Neuronal stem cell (in vitro differentiated cells): ENCODE measurements around the gene AGFG2.

Experiments used
- DNase-seq: peaks from one replicate; pipeline ENCODE4 v3.0.0-alpha.2; 2013; ENCODE audit warnings: low spot score
- H2AFZ ChIP-seq: one replicate; pipeline ENCODE4 v1.6.1; 2013; ENCODE audit warnings: mild to moderate bottlenecking, low read length, inconsistent platforms
- H2AK5ac ChIP-seq: 2 replicates; pipeline ENCODE4 v1.6.1; 2013; ENCODE audit warnings: low read depth, mild to moderate bottlenecking, inconsistent platforms, low read length, moderate library complexity, mixed read lengths
- H2BK120ac ChIP-seq: 2 replicates; pipeline ENCODE4 v1.6.1; 2013; ENCODE audit warnings: low read depth, mild to moderate bottlenecking, inconsistent platforms, low read length, moderate library complexity, mixed read lengths
- H2BK12ac ChIP-seq: one replicate; pipeline ENCODE4 v1.6.1; 2013; ENCODE audit warnings: low read length, inconsistent platforms
- H2BK15ac ChIP-seq: 2 replicates; pipeline ENCODE4 v1.6.1; 2013; ENCODE audit warnings: mild to moderate bottlenecking, low read length, inconsistent platforms, mixed read lengths
- H2BK5ac ChIP-seq: one replicate; pipeline ENCODE4 v1.6.1; 2013; ENCODE audit warnings: inconsistent platforms, mild to moderate bottlenecking, low read length, moderate library complexity
- H3K14ac ChIP-seq: one replicate; pipeline ENCODE4 v1.6.1; 2013; ENCODE audit warnings: low read length, inconsistent platforms
- H3K18ac ChIP-seq: 2 replicates; pipeline ENCODE4 v1.6.1; 2013; ENCODE audit warnings: low read length, inconsistent platforms
- H3K23ac ChIP-seq: 2 replicates; pipeline ENCODE4 v1.6.1; 2013; ENCODE audit warnings: low read depth, mild to moderate bottlenecking, mixed read lengths, low read length, inconsistent platforms; ENCODE audit not compliant: poor library complexity
- H3K27ac ChIP-seq: replicated peaks from 3 replicates; pipeline ENCODE4 v1.5.1; 2013; ENCODE audit warnings: low read length, inconsistent platforms
- H3K27me3 ChIP-seq, 3 experiments: 2 replicates each; pipeline ENCODE4 v1.6.1; 2013; ENCODE audit warnings: low read length in 3 of 3, mild to moderate bottlenecking in 2 of 3, inconsistent platforms in 1 of 3, low read depth in 1 of 3, mixed read lengths in 1 of 3, moderate library complexity in 1 of 3; ENCODE audit not compliant: control insufficient read depth in 3 of 3, insufficient read depth in 3 of 3
- H3K36me3 ChIP-seq, 2 donors: replicated peaks in 1 of 2; 2 replicates each; pipeline ENCODE4 v1.6.1; 2013; ENCODE audit warnings: low read length in 2 of 2; ENCODE audit not compliant: control insufficient read depth in 2 of 2, insufficient read depth in 2 of 2
- H3K4ac ChIP-seq: 2 replicates; pipeline ENCODE4 v1.6.1; 2013; ENCODE audit warnings: inconsistent platforms, mild to moderate bottlenecking, low read length, moderate library complexity
- H3K4me1 ChIP-seq, 2 donors: 1 replicate in 1 of 2; 2 replicates in 1 of 2; pipeline ENCODE4 v1.6.1; 2013; ENCODE audit warnings: low read length in 2 of 2, low read depth in 1 of 2; ENCODE audit not compliant: control insufficient read depth in 2 of 2, insufficient read depth in 1 of 2
- H3K4me2 ChIP-seq: one replicate; pipeline ENCODE4 v1.6.1; 2013; ENCODE audit warnings: mild to moderate bottlenecking, low read length, inconsistent platforms; ENCODE audit not compliant: insufficient read depth, poor library complexity, severe bottlenecking
- H3K4me3 ChIP-seq, 2 donors: 2 replicates each; pipeline ENCODE4 v1.5.1; 2013; ENCODE audit warnings: low read length in 2 of 2, mild to moderate bottlenecking in 2 of 2, inconsistent platforms in 1 of 2, moderate library complexity in 1 of 2
- H3K79me1 ChIP-seq: one replicate; pipeline ENCODE4 v1.6.1; 2013; ENCODE audit warnings: low read depth, mild to moderate bottlenecking, inconsistent platforms, low read length, moderate library complexity
- H3K9ac ChIP-seq: one replicate; pipeline ENCODE4 v1.6.1; 2013; ENCODE audit warnings: mild to moderate bottlenecking, low read depth, low read length, inconsistent platforms; ENCODE audit not compliant: poor library complexity
- H3K9me3 ChIP-seq, 2 donors: replicated peaks in 1 of 2; 2 replicates each; pipeline versions ENCODE3 to v1.6.1; 2013; ENCODE audit warnings: low read length in 2 of 2, mild to moderate bottlenecking in 2 of 2, inconsistent platforms in 1 of 2, low read depth in 1 of 2, mixed read lengths in 1 of 2, moderate library complexity in 1 of 2; ENCODE audit not compliant: control insufficient read depth in 2 of 2, insufficient read depth in 1 of 2
- H4K8ac ChIP-seq: one replicate; pipeline ENCODE4 v1.6.1; 2013; ENCODE audit warnings: low read depth, mild to moderate bottlenecking, inconsistent platforms, low read length, moderate library complexity
- H4K91ac ChIP-seq: one replicate; pipeline ENCODE4 v1.6.1; 2013; ENCODE audit warnings: low read length, low read depth, mild to moderate bottlenecking, inconsistent platforms; ENCODE audit not compliant: poor library complexity
- WGBS, 2 donors: extraction: QIAGEN DNeasy Blood & Tissue Kit; methylation state at CpG; one replicate each; pipeline ENCODE4 v1.1.7; 2013; ENCODE audit warnings: missing lambda C conversion rate in 2 of 2, mixed read lengths in 1 of 2; ENCODE audit not compliant: insufficient read length in 2 of 2, insufficient replicate concordance in 1 of 2; ENCODE audit errors: extremely low coverage in 2 of 2; 5-methylcytosine and 5-hydroxymethylcytosine counted together

Gene AGFG2

GRCh38 chr7:100577103-100577502 lies 38.1 kb downstream of the AGFG2 start:
- no peak for DNase-seq
- Histone ChIP-seq H3K36me3 (peaks cover 44 to 66% of the 10 kb centered on the region in 2 donors), H4K91ac (no peak overlapping the region), H2AK5ac (no peak overlapping the region), H3K4me3 (no peak overlapping the region), H2BK12ac (no peak overlapping the region), H3K18ac (no peak overlapping the region), H3K14ac (no peak overlapping the region), H3K23ac (no peak overlapping the region), H3K4me1 (peaks cover 4 to 6% of the 10 kb centered on the region in 2 donors), H2BK15ac (no peak overlapping the region), H3K9me3 (peaks cover 0 to 5% of the 10 kb centered on the region in 2 donors), H2BK5ac (no peak overlapping the region), H3K9ac (no peak overlapping the region), H3K79me1 (peaks cover 2% of the 10 kb centered on the region), H2AFZ (no peak overlapping the region), H3K27me3 (no peaks in the 10 kb centered on the region), H3K4me2 (no peak overlapping the region), H2BK120ac (no peak overlapping the region), H3K4ac (no peak overlapping the region), H4K8ac (no peak overlapping the region), H3K27ac (no peak overlapping the region)
- no CpG with 5 or more reads among the region's 24 CpGs for WGBS, 2 donors

DNA sequence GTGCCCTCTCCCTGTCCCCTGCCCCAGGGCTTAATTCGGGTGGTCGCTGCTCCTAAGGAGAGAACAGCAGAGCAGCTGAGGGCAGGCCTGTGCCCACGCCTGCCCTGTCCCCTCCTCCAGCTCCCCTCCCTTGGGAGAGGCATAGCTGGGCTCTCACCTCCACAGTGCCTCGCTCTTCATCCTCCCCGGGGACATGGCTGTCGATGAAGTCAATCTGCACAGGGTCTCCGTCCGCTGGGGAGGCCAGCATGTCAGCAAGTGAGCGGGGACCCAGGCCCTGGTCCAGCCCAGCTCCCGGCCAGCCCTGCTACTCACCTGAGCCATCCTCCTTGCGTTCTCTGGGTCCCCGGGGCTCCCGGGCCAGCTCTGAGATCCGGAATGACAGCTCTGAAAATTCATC lies 38.5 kb downstream of the AGFG2 start:
- no peak overlapping the region for H2BK120ac ChIP-seq
- peaks cover 46 to 70% of the 10 kb centered on the region in 2 donors for H3K36me3 ChIP-seq
- no CpG with 5 or more reads among the region's 14 CpGs for WGBS, 2 donors
- H3K79me1 ChIP-seq, result peaks cover 2% of the 10 kb centered on the region
- no peak overlapping the region for H2BK5ac ChIP-seq
- H4K8ac ChIP-seq, result no peak overlapping the region
- H2AFZ ChIP-seq, result no peak overlapping the region
- H2BK12ac ChIP-seq, result peak overlapping the region; percentile 41
- H3K27me3 ChIP-seq, result no peaks in the 10 kb centered on the region
- no peak overlapping the region for H3K9ac ChIP-seq
- no peak overlapping the region for H3K14ac ChIP-seq
- H3K27ac ChIP-seq, result no peak overlapping the region
- no peak overlapping the region for H2BK15ac ChIP-seq
- H3K4me1 ChIP-seq, result peaks cover 1 to 2% of the 10 kb centered on the region in 2 donors
- no peak overlapping the region for H2AK5ac ChIP-seq
- H3K4me2 ChIP-seq, result no peak overlapping the region
- H3K9me3 ChIP-seq, result peaks cover 0 to 5% of the 10 kb centered on the region in 2 donors
- no peak for DNase-seq
- no peak overlapping the region for H3K4ac ChIP-seq
- H4K91ac ChIP-seq, result no peak overlapping the region
- no peak overlapping the region for H3K23ac ChIP-seq
- H3K18ac ChIP-seq, result no peak overlapping the region
- H3K4me3 ChIP-seq, result no peak overlapping the region

GRCh38 chr7:100578246-100579183 lies 39.5 kb downstream of the AGFG2 start:
- Histone ChIP-seq H3K27me3 (no peaks in the 10 kb centered on the region), H3K18ac (no peak overlapping the region), H2AFZ (no peak overlapping the region), H2BK5ac (no peak overlapping the region), H4K91ac (no peak overlapping the region), H4K8ac (no peak overlapping the region), H3K23ac (no peak overlapping the region), H3K9me3 (peaks cover 0 to 5% of the 10 kb centered on the region in 2 donors), H3K14ac (no peak overlapping the region), H3K4me3 (no peak overlapping the region), H3K4me1 (peaks cover 0 to 4% of the 10 kb centered on the region in 2 donors), H2BK120ac (no peak overlapping the region), H2BK15ac (no peak overlapping the region), H3K4me2 (no peak overlapping the region), H3K9ac (no peak overlapping the region), H3K4ac (no peak overlapping the region), H2AK5ac (no peak overlapping the region), H3K27ac (no peak overlapping the region), H3K36me3 (peaks cover 47 to 80% of the 10 kb centered on the region in 2 donors), H2BK12ac (no peak overlapping the region), H3K79me1 (no peaks in the 10 kb centered on the region)
- no CpG with 5 or more reads among the region's 28 CpGs for WGBS, 2 donors
- no peak for DNase-seq

DNA sequence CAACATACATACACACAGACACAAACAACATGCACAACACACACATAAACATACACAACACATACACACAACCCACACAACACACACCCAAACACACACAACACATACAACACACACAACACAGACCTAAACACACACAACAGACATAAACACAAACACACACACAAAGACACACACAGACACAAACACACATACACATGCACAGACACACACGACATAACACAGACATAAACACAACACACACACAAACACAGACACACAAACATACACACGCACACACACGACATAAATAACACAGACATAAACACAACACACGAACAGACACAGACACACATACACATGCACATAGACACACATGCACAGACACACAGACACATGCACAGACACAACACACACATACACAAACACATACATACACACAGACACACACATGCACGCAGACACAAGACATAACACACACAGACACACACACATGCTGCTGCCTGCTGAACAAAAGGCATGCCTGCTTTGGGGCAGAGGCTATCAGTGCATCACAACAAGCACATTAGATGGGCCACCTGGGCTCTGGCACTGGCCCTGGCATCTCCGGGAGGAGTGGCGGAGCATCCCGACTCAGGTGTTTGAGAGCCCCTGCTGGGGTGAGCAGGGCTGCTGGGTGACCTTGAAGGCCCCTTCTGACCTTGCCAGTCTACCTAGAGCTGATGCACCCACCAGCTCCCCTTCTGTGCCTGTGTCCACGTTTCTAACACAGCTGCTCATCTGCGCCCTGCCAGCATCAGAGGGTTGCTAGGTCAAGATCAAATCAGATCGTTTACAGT lies 41.7 kb downstream of the AGFG2 start:
- Histone ChIP-seq H3K4me1 (peaks cover 15 to 19% of the 10 kb centered on the region in 2 donors), H2AFZ (no peak overlapping the region), H3K4me3 (peak overlapping the region in 1 of 2 donors; percentile 20), H3K27ac (no peak overlapping the region), H3K9me3 (peaks cover 0 to 5% of the 10 kb centered on the region in 2 donors), H3K18ac (no peak overlapping the region), H4K91ac (peak overlapping the region; percentile 5), H4K8ac (no peak overlapping the region), H2BK5ac (no peak overlapping the region), H3K23ac (peak overlapping the region; percentile 37), H3K36me3 (peaks cover 41 to 74% of the 10 kb centered on the region in 2 donors), H2BK12ac (no peak overlapping the region), H2AK5ac (no peak overlapping the region), H2BK15ac (no peak overlapping the region), H3K14ac (peak overlapping the region; percentile 25), H3K79me1 (peaks cover 3% of the 10 kb centered on the region), H3K9ac (no peak overlapping the region), H3K4me2 (no peak overlapping the region), H2BK120ac (no peak overlapping the region), H3K4ac (no peak overlapping the region), H3K27me3 (no peaks in the 10 kb centered on the region)
- no peak for DNase-seq
- WGBS, 2 donors, result 100% methylated on average over 3 of the region's 11 CpGs; no CpG with 5 or more reads in 1 of the 2 donors
